Spleen (tissue), 3 donors: ENCODE measurements around the gene ABLIM3.

Source experiments
- POLR2A ChIP-seq, 3 donors: fragments of 450-650 bp; IDR thresholded peaks; one replicate each; pipeline ENCODE4 v1.5.1; 2017; ENCODE audit warnings: antibody characterized with exemption in 3 of 3, mild to moderate bottlenecking in 1 of 3
- POLR2AphosphoS5 ChIP-seq, 3 donors: sonication (generic); formaldehyde crosslinking; IDR thresholded peaks; one replicate each; pipeline ENCODE4 v1.5.1; 2017; ENCODE audit warnings: antibody characterized with exemption in 3 of 3

GRCh38 chr5:149224282-149224681, 83.0 kb downstream of the ABLIM3 start:
- no peak for TF ChIP-seq POLR2AphosphoS5 (IDR thresholded peaks at IDR 0.05)
- no peak for TF ChIP-seq POLR2A (IDR thresholded peaks at IDR 0.05)
